Chondrocyte (in vitro differentiated cells): ENCODE measurements around the gene SGO1. TPM values are rescaled to one million over a fixed set of nuclear protein-coding genes. Genes with fewer than 3 reads are reported as not detected.

Experiments
- DNase-seq: peaks from one replicate; pipeline ENCODE4 v3.0.0; 2021; ENCODE audit warnings: mixed read lengths, low spot score
- H3K27ac Mint-ChIP-seq: one replicate; pipeline ENCODE4 v1.8.0; 2021; ENCODE audit warnings: mild to moderate bottlenecking, moderate library complexity, mixed read lengths; ENCODE audit not compliant: unreplicated experiment
- H3K27me3 Mint-ChIP-seq: 2 replicates; pipeline ENCODE4 v1.8.0; 2021; ENCODE audit warnings: low read depth, mixed read lengths
- H3K36me3 Mint-ChIP-seq: 2 replicates; pipeline ENCODE4 v1.8.0; 2021; ENCODE audit warnings: low read depth, mixed read lengths
- H3K4me1 Mint-ChIP-seq: 2 replicates; pipeline ENCODE4 v1.8.0; 2021; ENCODE audit warnings: low read depth, mild to moderate bottlenecking, mixed read lengths
- H3K4me3 Mint-ChIP-seq: one replicate; pipeline ENCODE4 v1.8.0; 2021; ENCODE audit warnings: mild to moderate bottlenecking, moderate library complexity, mixed read lengths; ENCODE audit not compliant: unreplicated experiment
- H3K9me3 Mint-ChIP-seq: 2 replicates; pipeline ENCODE4 v1.8.0; 2021; ENCODE audit warnings: low read depth, mixed read lengths
- CTCF ChIP-seq: fragments of 200-600 bp; sonication (generic); IDR thresholded peaks from 2 replicates; pipeline ENCODE4 v1.5.0; 2021; ENCODE audit warnings: antibody characterized with exemption, mild to moderate bottlenecking, moderate library complexity
- total RNA-seq: library from RNA; stranded (reverse); gene quantifications from 3 replicates; pipeline ENCODE4 v1.2.1, GENCODE V29; 2021

SGO1 gene
- total RNA-seq, 1 donor from 2014 or later = 3.4 TPM

- DNase-seq = no peak
- H3K4me1 Mint-ChIP-seq = no peaks in the 10 kb centered on the region
- H3K27me3 Mint-ChIP-seq = peaks cover 26% of the 10 kb centered on the region
- H3K27ac Mint-ChIP-seq = no peak overlapping the region
- H3K4me3 Mint-ChIP-seq = no peak overlapping the region
- H3K36me3 Mint-ChIP-seq = no peaks in the 10 kb centered on the region
- TF ChIP-seq CTCF = no peak
- no peaks in the 10 kb centered on the region for H3K9me3 Mint-ChIP-seq
Observed at GRCh38 chr3:20197775-20198174, 11.8 kb upstream of the SGO1 start.

GRCh38 chr3:20194793-20195460 lies 8.9 kb upstream of the SGO1 start:
- no peak overlapping the region for H3K4me3 Mint-ChIP-seq
- DNase-seq = no peak
- no peaks in the 10 kb centered on the region for H3K4me1 Mint-ChIP-seq
- H3K27me3 Mint-ChIP-seq = peaks cover 7% of the 10 kb centered on the region
- no peaks in the 10 kb centered on the region for H3K9me3 Mint-ChIP-seq
- TF ChIP-seq CTCF = no peak
- H3K36me3 Mint-ChIP-seq = no peaks in the 10 kb centered on the region
- H3K27ac Mint-ChIP-seq = no peak overlapping the region

- Mint-ChIP-seq H3K27ac (no peak overlapping the region), H3K9me3 (no peaks in the 10 kb centered on the region), H3K36me3 (no peaks in the 10 kb centered on the region), H3K4me3 (no peak overlapping the region), H3K4me1 (no peaks in the 10 kb centered on the region), H3K27me3 (peaks cover 2% of the 10 kb centered on the region)
- no peak for DNase-seq
- TF ChIP-seq CTCF = no peak
Observed at GRCh38 chr3:20190991-20191390, 5.0 kb upstream of the SGO1 start.

GRCh38 chr3:20186600-20187004 lies 596 bp upstream of the SGO1 start:
- Mint-ChIP-seq H3K4me3 (no peak overlapping the region), H3K4me1 (peaks cover 2% of the 10 kb centered on the region), H3K36me3 (no peaks in the 10 kb centered on the region), H3K9me3 (no peaks in the 10 kb centered on the region), H3K27ac (no peak overlapping the region), H3K27me3 (no peaks in the 10 kb centered on the region)
- no peak for DNase-seq
- no peak for TF ChIP-seq CTCF

GRCh38 chr3:20185331-20185678 lies 701 bp downstream of the SGO1 start:
- TF ChIP-seq CTCF = no peak
- H3K27me3 Mint-ChIP-seq = no peaks in the 10 kb centered on the region
- H3K9me3 Mint-ChIP-seq = no peaks in the 10 kb centered on the region
- H3K4me3 Mint-ChIP-seq = no peak overlapping the region
- H3K4me1 Mint-ChIP-seq = peaks cover 2% of the 10 kb centered on the region
- DNase-seq = no peak
- H3K36me3 Mint-ChIP-seq = no peaks in the 10 kb centered on the region
- no peak overlapping the region for H3K27ac Mint-ChIP-seq
